Anterior cingulate cortex (tissue), 58 donors: ENCODE measurements around the gene DOCK8.

ENCODE experiments used
- DNase-seq, 58 donors: peaks; one replicate each; lab custom pipeline; 2025; lab: John Stamatoyannopoulos, UW

Gene DOCK8

DNA sequence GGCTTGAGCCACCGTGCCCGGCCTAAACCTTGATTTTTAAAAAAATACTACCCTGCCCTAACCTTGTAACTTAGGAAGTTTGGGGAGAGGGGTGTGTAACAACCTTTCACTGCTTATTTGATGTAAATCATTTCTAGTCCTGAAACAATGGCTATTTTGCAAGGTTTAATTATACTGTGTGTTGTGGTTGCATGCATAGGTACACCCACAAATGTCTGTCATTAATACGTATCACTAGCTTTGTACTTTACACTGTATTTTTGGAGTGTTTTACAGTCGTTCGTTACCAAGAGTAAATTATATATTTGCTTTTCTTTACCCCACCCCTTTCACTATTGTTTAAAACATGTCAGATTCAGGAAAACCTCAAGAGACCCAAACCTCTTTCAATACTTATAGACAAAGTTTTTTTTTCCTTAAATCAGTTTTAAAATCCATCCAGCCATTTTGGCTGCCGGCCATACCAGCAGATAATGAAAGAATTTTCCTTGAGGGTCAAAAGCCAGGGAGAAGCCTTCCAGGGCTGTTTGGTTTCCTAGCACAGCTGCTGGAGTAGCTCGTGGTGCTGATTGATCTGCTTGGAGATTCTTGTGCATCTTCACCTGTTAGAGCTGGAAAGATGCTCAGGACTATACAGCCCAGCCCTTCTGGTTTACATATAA, 50.7 kb downstream of the DOCK8 start:
- DNase-seq: no peak

GRCh38 chr9:266228-266627, 51.6 kb downstream of the DOCK8 start:
- no peak for DNase-seq

DNA sequence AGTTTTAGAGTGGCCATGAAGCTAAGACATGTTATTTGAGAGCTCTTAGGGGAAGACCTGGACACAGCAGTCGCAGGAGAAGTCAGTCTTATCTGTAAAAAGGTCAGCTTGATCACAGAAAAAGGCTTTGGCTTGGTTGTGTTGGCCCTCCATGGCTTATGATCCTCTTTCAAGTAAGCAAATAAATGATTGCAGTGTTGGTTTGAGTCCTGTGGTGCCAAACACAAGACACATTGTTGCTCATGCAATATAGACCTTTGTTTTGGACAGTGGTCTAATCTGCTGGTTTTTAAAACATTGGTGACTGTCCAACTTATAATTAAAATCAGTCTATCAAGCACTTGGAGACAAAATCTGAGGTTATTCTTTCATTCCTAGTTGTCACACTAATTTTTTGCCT, 54.0 kb downstream of the DOCK8 start:
- DNase-seq: no peak

DNA sequence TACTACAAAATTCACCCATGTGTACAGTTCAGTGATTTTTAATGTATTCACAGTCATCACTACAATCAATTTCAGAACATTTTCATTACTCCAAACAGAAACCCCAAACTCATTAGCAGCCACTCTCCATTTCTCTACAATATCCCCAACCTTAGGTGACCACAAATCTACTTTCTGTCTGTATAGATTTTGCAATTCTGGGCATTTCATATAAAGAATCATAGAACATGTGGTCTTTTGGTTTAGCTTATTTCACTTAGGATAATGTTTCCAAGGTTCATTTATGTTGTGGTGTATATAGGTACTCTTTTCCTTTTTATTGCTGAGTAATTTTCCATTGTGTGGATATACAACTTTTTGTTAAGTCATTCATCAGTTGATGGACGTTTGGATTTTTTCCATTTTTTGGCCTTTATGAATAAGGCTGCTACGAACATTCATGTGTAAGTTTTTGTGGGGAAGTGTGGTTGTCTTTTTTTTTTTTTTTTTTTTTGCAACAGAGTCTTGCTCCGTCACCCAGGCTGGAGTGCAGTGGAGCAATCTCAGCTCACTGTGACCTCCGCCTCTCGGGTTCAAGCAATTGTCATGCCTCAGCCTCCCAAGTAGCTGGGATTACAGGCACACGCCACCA, 54.5 kb downstream of the DOCK8 start:
- DNase-seq: no peak

DNA sequence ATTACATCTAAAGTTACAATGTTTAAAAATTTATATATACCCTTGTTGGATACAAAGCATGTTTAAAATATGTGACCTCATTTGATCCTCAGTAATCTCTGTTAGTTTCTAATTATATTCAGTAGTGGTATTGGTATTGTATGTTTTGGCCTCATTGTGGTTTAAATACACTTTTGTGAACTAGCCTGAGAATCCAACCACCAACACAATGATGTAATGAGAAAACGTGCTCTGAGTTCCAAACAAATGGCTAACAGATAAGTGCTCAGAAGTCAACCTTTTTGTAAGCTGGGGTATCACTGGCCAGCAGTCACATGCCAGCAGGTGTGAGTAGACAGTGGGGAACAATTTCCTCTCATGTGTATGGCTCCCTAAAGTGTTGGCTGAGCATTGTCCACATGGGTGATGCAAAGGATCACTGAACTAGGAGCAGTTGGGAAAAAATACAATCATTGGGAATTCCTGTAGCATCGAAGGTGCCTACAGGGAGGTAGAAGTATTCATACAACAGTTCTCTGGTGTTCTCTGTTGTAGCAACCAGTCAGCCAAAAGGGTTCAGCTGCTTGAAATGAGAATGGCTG, 56.1 kb downstream of the DOCK8 start:
- DNase-seq: no peak

- peak in 4 of 58 donors; percentile 1 to 16 (median 4) for DNase-seq
Observed at GRCh38 chr9:272251-273213, 57.9 kb downstream of the DOCK8 start.

DNA sequence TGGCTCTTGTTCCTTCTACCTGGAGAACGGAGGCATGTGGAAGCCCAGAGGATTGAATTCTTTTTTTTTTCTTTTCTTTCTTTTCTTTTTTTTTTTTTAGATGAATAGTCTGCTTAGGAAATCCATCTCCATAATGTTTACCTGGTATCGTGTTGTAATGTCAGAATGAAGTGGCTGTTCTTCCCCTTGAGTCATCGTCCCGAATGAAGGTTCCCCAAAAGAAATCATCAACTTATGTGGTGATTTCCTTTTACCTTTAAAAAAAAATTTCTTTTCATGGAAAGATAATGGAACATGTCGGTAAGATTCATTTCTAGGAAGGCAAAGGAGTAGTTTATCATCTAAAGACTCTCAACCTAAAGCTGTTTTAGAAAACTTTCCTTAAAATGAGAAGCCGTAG, 59.7 kb downstream of the DOCK8 start:
- DNase-seq: no peak

GRCh38 chr9:277601-278295, 63.1 kb downstream of the DOCK8 start:
- no peak for DNase-seq

GRCh38 chr9:278651-279050, 64.0 kb downstream of the DOCK8 start:
- DNase-seq: no peak

DNA sequence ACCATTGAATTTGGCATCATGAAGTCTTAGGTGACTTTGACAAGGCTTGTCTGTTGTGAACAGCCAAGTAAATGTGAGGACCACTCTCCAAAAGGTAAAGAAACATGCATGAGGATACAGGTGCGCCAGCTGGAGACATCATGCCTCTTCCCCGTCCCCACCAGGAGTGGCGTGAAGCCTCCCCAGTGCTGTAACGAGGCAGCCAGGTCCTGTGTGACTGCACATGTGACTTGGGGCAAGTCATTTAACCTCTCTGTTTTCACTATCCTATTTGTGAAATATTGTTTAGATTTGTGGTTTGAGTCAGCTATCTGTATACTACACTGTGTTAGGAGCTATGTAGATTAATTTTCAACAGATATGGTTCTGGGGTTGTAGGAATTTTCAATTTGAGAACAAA, 65.0 kb downstream of the DOCK8 start:
- DNase-seq: no peak

DNA sequence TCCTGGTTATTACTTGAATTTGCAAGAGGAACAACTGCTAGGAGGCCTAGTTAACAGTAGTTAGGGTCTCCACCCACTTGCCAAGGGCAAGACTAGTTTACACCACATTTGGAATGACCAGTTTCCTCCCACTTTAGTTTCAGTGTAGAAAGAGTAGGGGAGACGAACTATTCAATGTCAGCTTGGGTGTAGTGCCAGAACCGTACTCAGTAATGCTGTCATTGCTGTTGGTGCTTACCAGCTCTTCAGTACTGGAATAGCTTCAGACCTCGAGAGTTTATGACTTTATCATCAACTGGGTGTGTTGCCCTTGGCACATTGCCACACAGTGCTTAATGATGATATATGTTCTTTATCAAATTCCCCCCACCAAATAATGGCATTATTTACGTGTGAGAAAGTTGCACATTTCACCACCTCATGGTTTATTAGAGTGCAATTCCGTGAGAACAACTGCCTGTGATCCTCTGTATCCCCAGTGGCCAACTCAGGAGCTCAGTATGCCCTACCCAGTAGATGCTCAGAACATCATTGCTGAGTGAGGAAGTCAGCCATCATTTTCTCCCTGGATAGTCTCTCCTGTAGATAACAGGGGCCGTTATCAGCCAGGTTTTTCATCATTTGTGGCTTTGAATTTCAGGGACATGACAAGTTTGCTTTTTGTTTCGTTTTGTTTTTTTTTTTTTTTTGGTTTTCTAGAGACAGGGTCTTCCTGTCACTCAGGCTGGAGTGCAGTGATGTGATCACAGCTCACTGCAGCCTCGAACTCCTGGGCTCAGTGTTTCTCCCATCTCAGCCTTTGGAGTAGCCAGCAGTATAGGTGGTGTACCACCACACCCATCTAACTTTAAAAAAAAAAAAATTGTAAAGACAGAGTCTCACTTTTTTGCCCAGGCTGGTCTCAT, 67.3 kb downstream of the DOCK8 start:
- no peak for DNase-seq

- no peak for DNase-seq
Observed at GRCh38 chr9:286071-286740, 71.5 kb downstream of the DOCK8 start.

- no peak for DNase-seq
Observed at GRCh38 chr9:289121-289520, 74.5 kb downstream of the DOCK8 start.

DNA sequence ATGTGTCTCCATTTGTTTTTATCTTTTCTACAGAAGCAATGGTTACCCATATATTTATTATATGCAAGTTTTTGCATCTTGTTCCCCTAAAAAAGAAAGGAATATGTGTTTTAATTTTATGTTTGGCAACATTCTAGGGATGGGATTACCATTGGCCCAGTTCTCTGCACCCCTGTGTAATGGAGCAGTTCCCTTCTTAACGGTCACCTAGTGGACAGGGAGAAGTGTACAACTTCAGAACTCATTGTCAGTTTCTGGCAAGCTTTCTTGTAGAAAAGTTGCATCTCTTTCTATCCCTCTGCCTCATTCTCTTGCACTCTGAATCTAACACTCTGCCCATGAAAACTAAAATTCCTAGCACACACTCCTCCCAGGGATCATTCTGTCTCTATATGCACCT, 78.2 kb downstream of the DOCK8 start:
- no peak for DNase-seq

DNA sequence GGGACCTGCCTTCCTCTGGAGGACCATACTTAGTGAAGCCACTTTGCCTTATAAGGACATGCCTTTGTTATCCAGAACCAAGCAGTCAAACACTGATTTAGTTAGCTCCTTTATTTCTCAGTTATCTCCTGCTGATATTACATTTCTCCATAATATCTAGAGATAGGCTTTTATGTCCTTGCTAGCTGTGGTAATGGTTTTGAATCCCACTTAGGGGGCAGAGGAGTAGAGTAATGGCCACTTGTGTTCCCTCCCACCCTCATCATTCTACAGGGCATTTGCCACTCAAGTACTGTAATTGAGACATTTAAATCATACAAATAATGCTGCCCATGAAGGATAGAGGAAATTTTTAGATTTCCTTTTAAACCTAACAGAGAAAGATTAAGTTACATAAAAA, 80.9 kb downstream of the DOCK8 start:
- no peak for DNase-seq

- no peak for DNase-seq
Observed at GRCh38 chr9:296411-296810, 81.7 kb downstream of the DOCK8 start.

DNA sequence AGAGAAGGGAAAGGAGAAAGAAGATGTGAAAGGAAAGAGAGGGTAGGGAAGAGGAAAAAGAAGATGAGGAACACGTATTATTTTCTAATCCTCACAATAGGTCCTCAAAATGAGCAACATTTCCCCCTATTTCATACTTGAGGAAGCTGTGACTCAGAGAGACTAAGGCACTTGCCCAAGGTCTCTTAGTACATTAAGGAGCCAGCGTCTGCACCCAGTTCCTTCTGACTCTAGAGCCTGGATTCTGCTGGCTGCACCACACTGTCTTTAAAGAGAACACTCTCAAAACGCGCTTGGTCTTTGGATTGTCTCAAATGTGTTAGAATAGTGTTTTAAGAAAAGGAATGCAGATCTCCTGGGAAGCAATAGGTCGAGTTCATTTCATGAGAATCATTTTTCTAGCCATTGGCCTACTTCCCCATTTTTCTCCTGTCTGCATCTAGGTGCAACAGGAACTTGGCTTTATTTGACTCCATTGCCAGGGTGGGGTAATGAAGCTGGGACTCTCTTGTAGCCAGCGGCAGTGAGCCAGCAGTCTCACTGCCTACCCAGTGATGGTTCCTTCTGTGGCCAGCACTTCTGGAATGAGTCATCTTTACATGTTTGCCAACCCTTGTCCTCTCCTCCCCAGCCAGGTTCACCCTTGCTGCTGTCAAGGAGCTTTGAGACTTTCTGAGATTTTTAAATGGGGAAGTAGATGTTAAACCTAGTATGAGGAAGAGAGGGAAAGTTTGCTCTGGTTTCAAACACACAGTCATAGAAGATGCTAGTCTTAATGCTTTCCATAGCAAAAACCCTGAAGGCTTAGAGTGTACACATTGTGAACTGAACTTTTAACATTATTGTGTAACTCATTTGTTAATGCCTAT, 82.7 kb downstream of the DOCK8 start:
- peak in 15 of 58 donors; percentile 1 to 44 (median 10) for DNase-seq

- no peak for DNase-seq
Observed at GRCh38 chr9:303502-303901, 88.8 kb downstream of the DOCK8 start.
